K562 (cell line): Measurements from ENCODE around the gene UROS. TPM values are rescaled to one million over a fixed set of nuclear protein-coding genes. Genes with fewer than 3 reads are reported as not detected.

Experiments
- BCOR ChIP-seq: fragments of 450-650 bp; IDR thresholded peaks from 2 replicates; pipeline ENCODE4 v1.6.1; 2016
- FOXP1 ChIP-seq: sonication (generic); formaldehyde crosslinking; IDR thresholded peaks from 2 replicates; pipeline ENCODE4 v1.8.0; 2022; ENCODE audit warnings: mild to moderate bottlenecking, missing genetic modification reagents
- MCM3 ChIP-seq: fragments of 450-650 bp; IDR thresholded peaks from 2 replicates; pipeline ENCODE4 v1.6.1; 2016
- MED1 ChIP-seq: sonication (generic); formaldehyde crosslinking; IDR thresholded peaks from 2 replicates; pipeline ENCODE4 v1.8.1; 2023; ENCODE audit warnings: missing genetic modification reagents, borderline replicate concordance
- RREB1 ChIP-seq: fragments of 250-450 bp; sonication (Bioruptor Pico); IDR thresholded peaks from 2 replicates; pipeline ENCODE4 v1.4.0; 2020
- SP2 ChIP-seq: IDR thresholded peaks from 2 replicates; pipeline ENCODE4 v1.6.1; 2011; ENCODE audit warnings: mild to moderate bottlenecking, low read depth, low read length, moderate library complexity; ENCODE audit not compliant: poor library complexity, severe bottlenecking; ENCODE audit errors: extremely low read depth
- ZNF143 ChIP-seq: sonication (generic); formaldehyde crosslinking; IDR thresholded peaks from 2 replicates; pipeline ENCODE4 v1.9.0; 2022; ENCODE audit warnings: mild to moderate bottlenecking, missing genetic modification reagents
- ZNF217 ChIP-seq: sonication (generic); formaldehyde crosslinking; IDR thresholded peaks from 2 replicates; pipeline ENCODE4 v1.8.0; 2022; ENCODE audit warnings: mild to moderate bottlenecking, missing genetic modification reagents
- ZNF780A ChIP-seq: fragments of 250-450 bp; sonication (Bioruptor Pico); IDR thresholded peaks from 2 replicates; pipeline ENCODE4 v1.5.0; 2021; ENCODE audit warnings: mild to moderate bottlenecking
- polyA plus RNA-seq, 8 experiments: library from polyadenylated mRNA; depleted of rRNA in 4 of 8; stranded (reverse) in 5 of 8; unstranded in 3 of 8; fragments of >200 nt; fragmentation: Nextera tagmentation in 2 of 8; fragmentation: Illumina TruSeq in 1 of 8; extraction: Ambion mirVana in 2 of 8; extraction: Trizol in 1 of 8; gene quantifications; 2 replicates each; pipeline versions ENCODE4 v1.2.1 to v1.2.3, GENCODE V29; 2011 to 2014; ENCODE audit warnings: inconsistent platforms in 1 of 8, missing spikeins in 1 of 8
- total RNA-seq, 7 experiments: library from RNA; depleted of rRNA in 6 of 7; stranded (reverse); fragments of >200 nt in 6 of 7; fragmentation: Illumina TruSeq in 2 of 7; extraction: Trizol in 2 of 7; gene quantifications; 2 replicates each; pipeline versions ENCODE4 v1.2.1 to v1.2.3, GENCODE V29; 2011 to 2021; ENCODE audit warnings: low replicate concordance in 1 of 7
- TF ChIP-seq, protein P1 (sequence below): fragments of 450-650 bp; conservative IDR thresholded peaks from 2 replicates; pipeline ENCODE4 v1.6.1; 2016; ENCODE audit warnings: missing genetic modification characterization, low read depth, mild to moderate bottlenecking, control low read depth, missing compliant biosample characterization

Gene UROS
- total and polyA plus RNA-seq, 9 of the 15 experiments (the other 6 are each of a cell fraction or from before 2014, with no cell fraction given), result 6.4 to 39.1 (median 32.3) TPM

DNA sequence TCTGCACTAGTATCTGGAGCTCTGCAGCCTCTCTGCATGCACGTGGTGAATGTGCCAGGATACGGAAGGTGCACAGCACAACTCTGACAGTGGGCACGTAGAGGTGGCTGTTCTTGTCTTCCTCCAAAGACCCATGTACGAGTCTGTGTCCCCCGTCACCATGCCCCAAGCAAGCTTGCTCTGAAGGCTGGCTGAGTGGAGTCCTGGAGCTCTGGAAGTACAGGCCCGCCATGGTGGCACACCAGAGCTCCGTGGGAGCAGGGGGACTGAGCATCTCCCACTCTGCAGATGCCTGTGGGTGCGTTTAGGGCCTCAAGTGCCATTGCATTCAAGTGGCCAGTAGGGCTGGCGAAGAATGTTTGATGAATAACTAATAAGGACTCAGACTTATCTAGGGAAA, 17.3 kb upstream of the UROS start (continued):
- no peak for TF ChIP-seq RREB1
- TF ChIP-seq FOXP1 (CRISPR knock-in tag), result no peak
- TF ChIP-seq ZNF143 (CRISPR knock-in tag), result no peak
- TF ChIP-seq MCM3, result no peak
- no peak for TF ChIP-seq SP2
- TF ChIP-seq ZNF217 (CRISPR knock-in tag), result no peak
- TF ChIP-seq, protein P1, sequence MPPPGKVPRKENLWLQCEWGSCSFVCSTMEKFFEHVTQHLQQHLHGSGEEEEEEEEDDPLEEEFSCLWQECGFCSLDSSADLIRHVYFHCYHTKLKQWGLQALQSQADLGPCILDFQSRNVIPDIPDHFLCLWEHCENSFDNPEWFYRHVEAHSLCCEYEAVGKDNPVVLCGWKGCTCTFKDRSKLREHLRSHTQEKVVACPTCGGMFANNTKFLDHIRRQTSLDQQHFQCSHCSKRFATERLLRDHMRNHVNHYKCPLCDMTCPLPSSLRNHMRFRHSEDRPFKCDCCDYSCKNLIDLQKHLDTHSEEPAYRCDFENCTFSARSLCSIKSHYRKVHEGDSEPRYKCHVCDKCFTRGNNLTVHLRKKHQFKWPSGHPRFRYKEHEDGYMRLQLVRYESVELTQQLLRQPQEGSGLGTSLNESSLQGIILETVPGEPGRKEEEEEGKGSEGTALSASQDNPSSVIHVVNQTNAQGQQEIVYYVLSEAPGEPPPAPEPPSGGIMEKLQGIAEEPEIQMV (tag), result no peak
- no peak for TF ChIP-seq ZNF780A
- no peak for TF ChIP-seq MED1 (CRISPR knock-in tag)
- no peak for TF ChIP-seq BCOR
